ENCODE data around the gene RMI2.
"Not testable (repeated sequence)": the region's sequence is repeated elsewhere in the genome, so short reads cannot be mapped to it uniquely, and the experiment has no call there.

The RMI2 gene

GRCh38 chr16:11345040-11345862, at the start of gene RMI2:
RMI2 (plus strand) TSS chr16:11345459; CDS start chr16:11345472, 13 bp downstream.
- DNase-seq: peak; percentile 97

DNA sequence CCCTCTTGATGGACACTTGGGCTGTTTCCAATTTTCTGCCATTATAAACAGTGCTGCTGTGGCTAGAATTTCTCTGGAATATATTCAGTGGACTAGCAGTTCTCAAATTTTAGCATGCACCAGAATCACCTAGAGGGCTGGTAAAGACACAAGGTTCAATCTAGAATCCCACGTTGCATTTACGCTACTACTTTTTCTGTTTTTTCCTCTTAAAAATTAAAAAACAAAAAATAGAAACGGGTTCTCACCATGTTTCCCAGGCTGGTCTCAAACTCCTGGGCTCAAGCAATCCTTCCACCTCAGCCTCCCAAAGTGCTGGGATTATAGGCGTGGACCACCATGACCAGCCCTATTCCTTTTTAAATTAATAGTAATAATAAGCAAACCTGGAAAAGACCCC, 49.6 kb upstream of the RMI2 start:
- DNase-seq: no peak

GRCh38 chr16:11296351-11296705, 48.9 kb upstream of the RMI2 start:
- DNase-seq: no peak

DNA sequence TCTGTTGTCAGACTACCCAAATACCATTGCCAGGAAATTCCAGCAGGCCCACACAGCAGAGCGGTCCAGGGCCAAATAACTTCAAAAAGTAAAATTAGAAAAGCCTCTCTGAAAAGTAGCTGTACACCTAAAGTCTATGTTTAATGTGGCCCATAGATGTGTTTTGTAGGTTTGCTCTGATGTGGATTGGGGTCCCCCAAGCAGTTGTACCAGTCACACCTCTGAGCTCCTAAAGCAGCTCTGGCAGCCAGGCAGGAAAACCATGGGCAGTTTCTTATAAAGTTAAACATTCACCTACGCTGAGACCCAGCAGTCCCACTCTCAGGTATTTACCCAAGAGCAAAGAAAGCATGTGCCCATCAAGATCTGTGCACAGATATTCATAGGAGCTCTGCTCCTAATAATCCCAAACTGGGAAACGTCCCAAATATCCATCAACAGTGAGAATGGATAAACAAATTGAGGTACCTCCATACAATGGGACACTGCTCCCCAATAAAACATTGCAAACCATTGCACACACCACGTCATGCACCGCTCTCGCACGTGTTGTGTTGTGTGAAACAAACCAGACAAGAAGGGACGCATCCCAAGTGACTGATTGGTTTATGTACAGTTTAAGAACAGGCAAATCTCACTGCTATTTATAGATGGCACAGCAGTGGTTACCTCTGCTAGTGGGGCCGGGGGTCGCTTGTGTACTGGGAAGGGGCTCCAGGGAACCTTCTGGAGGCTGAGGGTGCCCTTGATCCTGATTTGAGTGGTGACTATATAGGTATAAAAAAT, 48.4 kb upstream of the RMI2 start:
- DNase-seq: no peak

GRCh38 chr16:11297492-11298142, 47.6 kb upstream of the RMI2 start:
- peak; percentile 49 for DNase-seq

DNA sequence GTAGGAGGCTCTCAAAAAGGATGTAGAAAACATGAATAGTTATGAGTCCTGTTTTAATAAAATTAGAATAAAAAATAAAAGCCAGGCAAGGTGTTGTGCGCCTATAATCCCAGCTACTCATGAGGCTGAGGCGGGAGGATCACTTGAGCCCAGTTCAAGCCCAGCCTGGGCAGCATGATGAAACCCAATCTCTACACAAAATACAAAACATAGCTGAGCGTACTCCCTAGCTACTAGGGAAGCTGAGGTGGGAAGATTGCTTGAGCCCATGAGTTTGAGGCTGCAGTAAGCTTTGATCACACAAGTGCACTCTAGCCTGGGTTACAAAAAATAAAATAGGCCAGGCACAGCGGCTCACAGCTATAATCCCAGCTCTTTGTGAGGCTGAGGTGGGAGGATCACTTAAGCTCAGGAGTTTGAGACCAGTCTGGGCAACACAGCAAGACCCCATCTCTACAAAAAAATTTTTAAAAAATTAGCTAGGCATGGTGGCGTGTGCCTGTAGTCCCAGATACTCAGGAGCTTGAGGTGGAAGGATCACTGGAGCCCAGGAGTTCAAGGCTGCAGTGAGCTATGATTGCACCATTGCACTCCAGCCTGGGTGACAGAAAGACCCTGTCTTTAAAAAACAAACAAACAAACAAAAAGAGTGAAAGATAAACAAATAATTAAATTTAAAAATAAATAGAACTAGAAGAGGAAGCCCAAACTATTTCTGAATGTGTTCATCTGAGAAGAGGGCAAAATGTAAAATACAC, 46.9 kb upstream of the RMI2 start:
- DNase-seq: no peak

- DNase-seq: not testable (repeated sequence)
These were observed 46.2 kb upstream of the RMI2 start for GRCh38 chr16:11298950-11299547.

- no peak for DNase-seq
These were observed 45.2 kb upstream of the RMI2 start for GRCh38 chr16:11299865-11300559.

- no peak for DNase-seq
These were observed 44.7 kb upstream of the RMI2 start for GRCh38 chr16:11300560-11300892.

GRCh38 chr16:11301645-11302501, 43.4 kb upstream of the RMI2 start:
- DNase-seq: no peak

DNA sequence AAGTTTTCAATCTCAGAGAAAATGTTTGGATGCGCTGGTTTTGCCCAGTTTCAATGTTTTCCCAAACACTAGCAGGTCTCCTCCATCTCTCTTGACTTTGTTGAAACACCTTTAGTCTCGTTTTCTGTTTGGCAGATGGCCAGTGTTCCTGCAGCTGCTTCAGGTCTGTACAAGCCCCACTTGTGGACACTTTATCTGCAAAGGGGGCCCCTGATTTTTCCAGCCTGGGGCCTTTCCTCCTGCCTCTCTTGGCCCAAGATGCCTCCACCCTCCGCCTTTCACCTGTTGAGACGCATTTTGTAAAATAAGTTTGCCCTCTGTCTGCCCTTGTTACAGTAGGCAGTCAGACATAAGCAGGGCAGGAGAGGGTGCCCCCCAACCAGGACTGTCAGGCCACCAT, 42.3 kb upstream of the RMI2 start:
- peak; percentile 43 for DNase-seq

DNA sequence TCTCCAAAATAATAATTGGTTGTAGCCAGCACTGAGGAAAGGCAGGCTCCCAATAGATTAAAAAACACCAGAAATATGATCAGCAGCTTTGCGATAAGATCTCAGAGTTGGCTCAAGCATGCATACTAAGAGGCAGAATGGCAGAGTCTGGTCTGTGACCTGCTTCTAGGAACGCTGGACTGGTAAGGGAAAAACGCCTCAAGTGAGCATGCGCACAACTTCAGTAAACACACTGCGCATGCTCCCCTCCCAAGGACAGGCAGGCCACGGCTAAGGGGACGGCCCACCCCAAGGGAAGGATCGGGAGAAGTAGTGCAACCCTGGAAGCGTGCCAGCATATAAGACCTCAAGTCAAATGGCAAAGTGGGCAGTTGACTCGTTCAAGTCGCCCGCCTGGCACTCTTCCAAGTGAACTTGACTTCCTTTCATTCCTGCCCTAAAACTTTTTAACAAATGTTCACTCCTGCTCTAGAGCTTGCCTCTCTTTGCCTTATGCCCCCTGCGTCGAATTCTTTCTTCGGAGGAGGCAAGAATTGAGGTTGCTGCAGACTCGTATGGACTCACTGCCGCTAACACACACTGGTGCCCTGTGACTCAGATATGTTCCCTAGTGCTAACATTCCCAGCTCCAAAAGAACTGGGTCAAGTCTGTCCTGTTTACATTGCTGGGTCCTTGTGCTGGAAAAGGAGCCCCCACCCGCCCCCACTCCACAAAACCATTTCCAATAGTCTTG, 41.7 kb upstream of the RMI2 start:
- DNase-seq: no peak

DNA sequence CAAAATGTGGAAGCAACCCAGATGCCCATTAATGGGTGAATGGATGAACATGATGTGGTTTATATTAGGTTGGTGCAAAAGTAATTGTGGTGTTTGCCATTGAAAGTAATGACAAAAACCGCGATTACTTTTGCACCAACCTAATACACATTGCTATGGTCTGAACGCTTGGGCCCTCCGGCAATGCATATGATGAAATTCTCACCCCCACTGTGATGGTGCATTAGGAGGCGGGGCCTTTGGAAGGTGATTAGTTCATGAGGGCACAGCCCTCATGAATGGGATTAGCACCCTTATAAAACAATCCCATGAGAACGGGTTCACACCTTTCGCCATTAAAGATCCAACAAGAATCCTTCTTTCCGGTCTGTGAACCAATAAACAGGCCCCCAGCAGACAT, 38.9 kb upstream of the RMI2 start:
- no peak for DNase-seq

DNA sequence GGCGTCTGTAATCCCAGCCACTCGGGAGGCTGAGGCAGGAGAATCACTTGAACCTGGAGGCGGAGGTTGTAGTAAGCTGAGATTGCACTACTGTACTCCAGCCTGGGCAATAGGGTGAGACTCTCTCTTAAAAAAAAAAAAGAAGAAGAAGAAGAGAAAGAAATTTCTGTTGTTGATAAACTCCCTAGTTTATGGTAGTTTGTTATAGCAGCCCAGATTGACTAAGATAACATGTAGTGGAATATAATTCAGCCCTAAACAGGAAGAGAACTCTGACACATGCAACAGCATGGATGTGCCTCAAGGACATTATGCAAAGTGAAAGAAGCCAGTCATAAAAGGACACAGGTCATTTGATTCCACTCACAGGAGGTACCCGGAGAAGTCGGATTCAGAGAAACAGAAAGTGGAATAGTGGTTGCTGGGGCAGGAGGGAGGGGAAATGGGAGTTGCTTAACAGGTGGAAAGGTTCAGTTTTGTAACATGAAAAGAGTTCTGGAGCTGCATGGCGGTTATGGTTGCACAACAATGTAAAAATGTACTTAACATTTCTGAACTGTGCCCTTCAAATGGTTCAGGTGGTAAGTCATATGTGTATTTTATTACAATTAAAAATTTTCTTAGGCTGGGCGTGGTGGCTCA, 38.1 kb upstream of the RMI2 start:
- DNase-seq: no peak

DNA sequence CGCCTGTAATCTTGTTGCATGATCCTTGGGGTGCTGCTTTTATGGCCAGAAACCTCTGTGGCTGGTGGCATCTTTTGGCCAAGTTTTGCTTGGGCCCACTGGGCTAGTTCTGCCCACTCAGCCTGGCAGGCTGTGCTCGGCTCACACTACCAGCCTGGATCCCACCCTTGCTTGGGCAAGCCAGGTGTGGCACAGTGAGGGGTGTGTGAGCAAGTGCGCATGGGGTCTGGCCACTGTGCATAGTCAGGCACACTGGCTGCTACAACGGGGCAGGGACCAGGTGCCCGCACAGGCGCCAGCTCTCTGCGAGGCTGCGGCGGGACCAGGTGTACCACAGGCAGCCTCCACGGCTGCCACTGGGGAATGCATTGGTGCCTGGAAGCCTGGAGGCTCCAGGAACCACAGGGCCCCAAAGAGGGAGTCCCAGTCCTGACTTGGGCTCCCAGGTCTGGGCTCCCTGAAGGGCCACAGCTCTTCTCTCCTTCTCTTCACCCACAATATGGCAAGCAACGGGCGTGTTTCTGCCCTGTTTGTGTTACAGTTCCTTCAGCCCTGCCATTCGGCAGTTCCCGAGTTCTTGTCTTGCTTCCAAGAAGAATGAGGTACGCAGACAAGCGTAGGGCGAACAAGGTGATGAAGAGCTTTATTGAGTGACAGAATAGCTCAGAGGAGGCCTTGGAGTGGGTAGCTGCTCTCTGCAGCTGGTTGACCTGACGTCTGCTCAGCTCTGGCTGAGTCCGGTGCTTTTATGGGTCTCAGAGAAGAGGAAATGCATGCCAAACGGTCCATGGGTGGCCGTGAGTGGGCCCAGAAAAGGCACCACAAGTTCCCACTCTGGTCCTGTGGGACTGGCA, 37.4 kb upstream of the RMI2 start:
- no peak for DNase-seq

DNA sequence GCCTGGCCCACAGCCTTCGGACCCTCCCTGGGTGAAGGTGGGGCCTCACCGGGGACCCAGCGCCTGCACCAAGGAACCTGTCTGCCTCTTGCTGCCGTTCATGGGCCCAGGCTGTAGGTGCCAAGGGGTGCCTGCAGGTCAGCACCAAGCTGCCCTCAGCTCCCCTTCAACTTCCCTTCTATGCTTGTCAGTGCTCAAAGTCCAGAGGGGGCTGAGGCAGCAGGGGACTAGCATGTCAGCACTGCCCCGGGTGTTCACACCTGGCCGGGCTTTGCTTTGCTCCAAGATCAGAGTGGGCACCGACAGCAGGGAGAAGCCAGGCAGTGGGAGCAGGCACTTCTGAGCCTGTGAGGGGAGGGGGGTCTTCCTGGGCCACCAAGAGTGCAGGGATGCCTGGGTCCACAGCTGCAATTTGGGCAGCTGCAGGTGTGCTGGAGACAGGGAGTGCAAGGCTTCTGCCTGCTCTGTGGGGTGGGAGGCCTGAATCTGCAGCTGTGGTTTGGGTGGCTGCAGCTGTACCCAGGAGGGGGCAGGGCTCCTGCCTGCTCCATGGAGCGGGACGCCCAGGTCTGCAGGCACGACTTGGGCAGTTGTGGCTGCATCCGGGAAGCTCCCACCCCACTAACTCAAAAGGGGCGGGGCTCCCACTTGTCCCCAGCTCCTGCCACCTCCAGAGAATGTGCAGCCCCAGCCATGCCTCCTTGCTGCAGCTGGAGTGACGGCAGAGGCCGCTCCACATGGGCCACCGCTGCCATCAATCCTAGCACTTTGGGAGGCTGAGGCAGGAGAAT, 36.6 kb upstream of the RMI2 start:
- no peak for DNase-seq

- no peak for DNase-seq
These were observed 35.2 kb upstream of the RMI2 start for GRCh38 chr16:11309895-11310633.
